A673 (cell line): ENCODE results near the gene UBE3B. TPM values are rescaled to one million over a fixed set of nuclear protein-coding genes. Genes with fewer than 3 reads are reported as not detected.

ENCODE experiments used
- BruUV-seq: library from RNA; stranded (reverse); fragments of 400-500 nt; replicated peaks from 2 replicates; lab custom pipeline; 2021; lab: Mats Ljungman, UMichigan
- CTCF ChIA-PET: fragments of 300-600 bp; sonication (Branson Sonifier 250); formaldehyde crosslinking; loops from one replicate; lab custom pipeline; 2022; ENCODE audit warnings: antibody characterized with exemption; lab: Charles Lee
- POLR2A ChIA-PET: fragments of 300-600 bp; sonication (Branson Sonifier 250); formaldehyde crosslinking; loops from one replicate; lab custom pipeline; 2022; ENCODE audit warnings: antibody characterized with exemption; ENCODE audit not compliant: low non-redundant PET; lab: Charles Lee
- DNase-seq: peaks from one replicate; pipeline ENCODE4 v3.0.0-alpha.2; 2015; ENCODE audit warnings: low spot score
- H3K27ac ChIP-seq: fragments of 200-600 bp; sonication (generic); 2 replicates; pipeline ENCODE4 v1.5.1; 2016; ENCODE audit warnings: mixed run types, low read depth, mild to moderate bottlenecking, mixed read lengths, antibody characterized with exemption, low read length; ENCODE audit not compliant: poor library complexity, severe bottlenecking
- H3K27me3 ChIP-seq: fragments of 200-600 bp; sonication (generic); replicated peaks from 2 replicates; pipeline ENCODE4 v1.6.1; 2017; ENCODE audit warnings: mixed run types, low read depth, mild to moderate bottlenecking, mixed read lengths, antibody characterized with exemption, low read length; ENCODE audit not compliant: insufficient read depth, poor library complexity
- H3K36me3 ChIP-seq: fragments of 200-600 bp; sonication (generic); 2 replicates; pipeline ENCODE4 v1.6.1; 2016; ENCODE audit warnings: mixed run types, mild to moderate bottlenecking, mixed read lengths, antibody characterized with exemption, low read length; ENCODE audit not compliant: insufficient read depth, poor library complexity, severe bottlenecking
- H3K4me1 ChIP-seq: fragments of 200-600 bp; sonication (generic); 2 replicates; pipeline ENCODE4 v1.6.1; 2017; ENCODE audit warnings: mixed run types, mild to moderate bottlenecking, mixed read lengths, antibody characterized with exemption, low read length; ENCODE audit not compliant: insufficient read depth, poor library complexity, severe bottlenecking
- H3K4me3 ChIP-seq: fragments of 200-600 bp; sonication (generic); 2 replicates; pipeline ENCODE4 v1.5.1; 2016; ENCODE audit warnings: low read depth, mixed run types, mild to moderate bottlenecking, mixed read lengths, low read length; ENCODE audit not compliant: poor library complexity, severe bottlenecking
- H3K9me3 ChIP-seq: fragments of 200-600 bp; sonication (generic); 2 replicates; pipeline ENCODE4 v1.6.1; 2016; ENCODE audit warnings: mixed run types, low read depth, mild to moderate bottlenecking, mixed read lengths, antibody characterized with exemption, low read length; ENCODE audit not compliant: poor library complexity, severe bottlenecking
- CTCF ChIP-seq: fragments of 300-800, 200-600 bp; sonication (generic); conservative IDR thresholded peaks from 2 replicates; pipeline ENCODE4 v1.5.1; 2017; ENCODE audit warnings: low read depth, mild to moderate bottlenecking, antibody characterized with exemption, low read length, moderate library complexity, mixed read lengths
- EZH2 ChIP-seq: fragments of 200-600 bp; sonication (generic); IDR thresholded peaks from 2 replicates; pipeline ENCODE4 v1.6.1; 2017; ENCODE audit warnings: borderline replicate concordance, low read depth, mild to moderate bottlenecking, mixed read lengths, antibody characterized with exemption, low read length; ENCODE audit not compliant: poor library complexity, severe bottlenecking
- intact Hi-C: fragments of 100-400 bp; cut with micrococcal nuclease; formaldehyde crosslinking; loops from one replicate; pipeline ENCODE4 v1.10.0; 2022; ENCODE audit not compliant: unreplicated experiment
- total RNA-seq: library from RNA; stranded (reverse); gene quantifications from 2 replicates; pipeline ENCODE4 v1.2.3, GENCODE V29; 2021

The UBE3B gene
- total RNA-seq, 1 experiment from 2014 or later: 29.2 TPM

DNA sequence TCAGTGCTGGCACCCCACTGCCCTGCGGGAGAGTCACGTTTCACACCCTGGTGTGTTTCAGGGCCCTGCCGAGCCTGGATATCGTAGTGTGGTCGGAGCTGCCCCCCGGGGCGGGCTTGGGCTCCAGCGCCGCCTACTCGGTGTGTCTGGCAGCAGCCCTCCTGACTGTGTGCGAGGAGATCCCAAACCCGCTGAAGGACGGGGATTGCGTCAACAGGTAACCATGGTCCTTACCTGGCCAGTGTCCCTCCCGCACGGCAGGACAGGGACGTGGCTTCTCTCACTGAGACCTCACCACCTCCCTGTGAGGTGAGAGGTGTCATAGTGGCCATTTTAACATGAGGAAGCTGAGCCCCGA is 103.9 kb downstream of the UBE3B start:
- H3K36me3 ChIP-seq: peaks cover 76% of the 10 kb centered on the region
- no TSS peak for BruUV-seq
- H3K9me3 ChIP-seq: no peaks in the 10 kb centered on the region
- TF ChIP-seq CTCF (no peak), EZH2 (no peak)
- no peak for DNase-seq
- ChIA-PET POLR2A (no interaction called here), CTCF (no interaction called here)
- intact Hi-C loops: no loop called here
- no peaks in the 10 kb centered on the region for H3K27me3 ChIP-seq
- no peaks in the 10 kb centered on the region for H3K4me1 ChIP-seq
- no peak overlapping the region for H3K27ac ChIP-seq
- no peak overlapping the region for H3K4me3 ChIP-seq

- intact Hi-C loops: no loop called here
- no peaks in the 10 kb centered on the region for H3K27me3 ChIP-seq
- TF ChIP-seq CTCF (no peak), EZH2 (no peak)
- H3K4me3 ChIP-seq: no peak overlapping the region
- ChIA-PET CTCF (no interaction called here), POLR2A (no interaction called here)
- no peak overlapping the region for H3K27ac ChIP-seq
- peaks cover 78% of the 10 kb centered on the region for H3K36me3 ChIP-seq
- no peak for DNase-seq
- no TSS peak for BruUV-seq
- H3K9me3 ChIP-seq: no peaks in the 10 kb centered on the region
- H3K4me1 ChIP-seq: no peaks in the 10 kb centered on the region
Observed at GRCh38 chr12:109581856-109582255, 104.4 kb downstream of the UBE3B start.

DNA sequence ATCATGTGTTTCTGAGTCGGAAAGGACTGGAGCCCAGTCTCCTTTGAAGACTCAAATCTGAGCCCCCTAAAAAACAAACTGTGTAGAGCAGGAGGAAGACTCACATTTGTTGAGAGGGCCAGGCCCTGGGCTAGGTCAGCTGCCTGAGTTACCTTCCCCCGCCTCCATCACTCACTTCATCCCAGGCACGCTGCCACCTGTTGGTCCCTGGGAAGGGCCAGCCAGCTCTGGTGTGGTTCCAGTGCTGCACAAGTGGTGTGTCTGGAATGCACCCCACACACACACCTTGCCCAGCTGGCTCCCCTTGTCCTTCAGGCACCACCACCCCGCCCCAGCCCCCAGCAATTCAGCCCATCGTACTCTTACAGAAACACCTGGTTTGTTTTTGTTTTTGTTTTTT is 105.2 kb downstream of the UBE3B start:
- TF ChIP-seq EZH2: no peak
- no peak for TF ChIP-seq CTCF
- H3K27ac ChIP-seq: no peak overlapping the region
- ChIA-PET CTCF (no interaction called here), POLR2A (interaction anchor here (0.7 kb wide), 1 partner anchor 13 kb away, joined by 4 read pairs; no protein-coding TSS in a partner anchor)
- no peak for DNase-seq
- BruUV-seq: no TSS peak
- peaks cover 76% of the 10 kb centered on the region for H3K36me3 ChIP-seq
- intact Hi-C loops: no loop called here
- no peaks in the 10 kb centered on the region for H3K9me3 ChIP-seq
- H3K4me1 ChIP-seq: no peaks in the 10 kb centered on the region
- no peak overlapping the region for H3K4me3 ChIP-seq
- H3K27me3 ChIP-seq: no peaks in the 10 kb centered on the region
